GM13976 (cell line): ENCODE results near the gene XYLB.

Source experiments
- DNase-seq: peaks from one replicate; pipeline ENCODE4 v3.0.0; 2012; ENCODE audit warnings: low spot score
- CTCF ChIP-seq: IDR thresholded peaks from 2 replicates; pipeline ENCODE4 v1.5.1; 2012; ENCODE audit warnings: borderline replicate concordance, mild to moderate bottlenecking; ENCODE audit not compliant: insufficient read depth; ENCODE audit errors: extremely low read depth, missing control alignments, control extremely low read depth
- in situ Hi-C: fragments of 300-500 bp; cut with MboI; formaldehyde crosslinking; loops from one replicate; pipeline ENCODE4 v1.12.0; 2022; ENCODE audit warnings: low sequenced_read_pairs, mixed read lengths, inconsistent platforms; ENCODE audit not compliant: unreplicated experiment

XYLB gene

GRCh38 chr3:38460377-38461270, 114.0 kb downstream of the XYLB start:
- in situ Hi-C loops: no loop called here
- DNase-seq: no peak
- TF ChIP-seq CTCF: no peak
